H1 (cell line): ENCODE results near the gene RNFT2. TPM values are rescaled to one million over a fixed set of nuclear protein-coding genes. Genes with fewer than 3 reads are reported as not detected.

Source experiments
- CTCF ChIA-PET: fragments of 300-600 bp; sonication (Branson Sonifier 250); formaldehyde crosslinking; loops from one replicate; lab custom pipeline; 2021; ENCODE audit not compliant: partially characterized antibody; lab: Charles Lee
- POLR2A ChIA-PET: fragments of 300-600 bp; sonication (Branson Sonifier 250); formaldehyde crosslinking; loops from one replicate; lab custom pipeline; 2021; ENCODE audit warnings: inconsistent platforms; ENCODE audit not compliant: partially characterized antibody; lab: Charles Lee
- DNase-seq, 2 experiments: peaks; one replicate each; pipeline versions ENCODE4 v3.0.0 to v3.0.0-alpha.2; 2010 to 2022; ENCODE audit warnings: low spot score in 2 of 2, low read depth in 1 of 2, mixed read lengths in 1 of 2
- FAIRE-seq: peaks from 2 replicates; lab custom pipeline; 2011; peaks lifted over from hg19 to GRCh38; lab: Jason Lieb, UNC
- H2AFZ ChIP-seq: 2 replicates; pipeline ENCODE4 v1.8.1; 2012; ENCODE audit warnings: low read length, inconsistent platforms
- H2AK5ac ChIP-seq: 2 replicates; pipeline ENCODE4 v1.6.1; 2013; ENCODE audit warnings: low read depth, low read length
- H2BK120ac ChIP-seq: replicated peaks from 2 replicates; pipeline ENCODE3; 2013; ENCODE audit warnings: low read depth, low read length, inconsistent platforms
- H2BK12ac ChIP-seq: 2 replicates; pipeline ENCODE4 v1.6.1; 2013; ENCODE audit warnings: low read depth, low read length
- H2BK15ac ChIP-seq: 2 replicates; pipeline ENCODE4 v1.6.1; 2013; ENCODE audit warnings: low read length
- H2BK20ac ChIP-seq: 2 replicates; pipeline ENCODE4 v1.6.1; 2013; ENCODE audit warnings: low read length
- H2BK5ac ChIP-seq: 2 replicates; pipeline ENCODE4 v1.6.1; 2013; ENCODE audit warnings: low read depth, low read length
- H3K14ac ChIP-seq: 2 replicates; pipeline ENCODE4 v1.6.1; 2013; ENCODE audit warnings: inconsistent platforms; ENCODE audit not compliant: insufficient read length
- H3K18ac ChIP-seq: 2 replicates; pipeline ENCODE4 v1.6.1; 2013; ENCODE audit warnings: low read length; ENCODE audit errors: extremely low read depth
- H3K23ac ChIP-seq: 2 replicates; pipeline ENCODE4 v1.6.1; 2013; ENCODE audit warnings: inconsistent platforms; ENCODE audit not compliant: insufficient read length
- H3K23me2 ChIP-seq: 2 replicates; pipeline ENCODE4 v1.6.1; 2013; ENCODE audit warnings: low read depth, low read length
- H3K27ac ChIP-seq: 2 replicates; pipeline ENCODE4 v1.6.1; 2011; ENCODE audit warnings: low read depth, low read length, inconsistent platforms
- H3K27me3 ChIP-seq, 4 experiments: replicated peaks in 1 of 4; 1 replicate in 1 of 4; 2 replicates in 3 of 4; pipeline versions ENCODE4 v1.6.1 to v1.8.1; 2011 to 2013; ENCODE audit warnings: low read length in 3 of 4, mild to moderate bottlenecking in 3 of 4, inconsistent platforms in 2 of 4, mixed read lengths in 2 of 4, moderate library complexity in 1 of 4; ENCODE audit not compliant: control insufficient read depth in 3 of 4, insufficient read depth in 3 of 4; ENCODE audit errors: extremely low read depth in 1 of 4
- H3K36me3 ChIP-seq, 4 experiments: 2 replicates each; pipeline versions ENCODE4 v1.6.1 to v1.8.1; 2011 to 2013; ENCODE audit warnings: mild to moderate bottlenecking in 4 of 4, low read length in 3 of 4, moderate library complexity in 2 of 4, control low read depth in 1 of 4, inconsistent platforms in 1 of 4; ENCODE audit not compliant: insufficient read depth in 4 of 4, control insufficient read depth in 2 of 4
- H3K4ac ChIP-seq: replicated peaks from 2 replicates; pipeline ENCODE3; 2013; ENCODE audit warnings: low read length, low read depth, mixed read lengths, inconsistent platforms; ENCODE audit not compliant: insufficient read length
- H3K4me1 ChIP-seq, 4 experiments: replicated peaks in 1 of 4; 1 replicate in 1 of 4; 2 replicates in 3 of 4; pipeline versions ENCODE4 v1.6.1 to v1.8.1; 2011 to 2013; ENCODE audit warnings: low read length in 3 of 4, inconsistent platforms in 2 of 4, mixed read lengths in 1 of 4; ENCODE audit not compliant: insufficient read depth in 4 of 4, control insufficient read depth in 3 of 4
- H3K4me2 ChIP-seq, 2 experiments: 2 replicates each; pipeline versions ENCODE4 v1.6.1 to v1.8.1; 2011 to 2013; ENCODE audit warnings: low read depth in 2 of 2, low read length in 2 of 2, control low read depth in 1 of 2, inconsistent platforms in 1 of 2, mild to moderate bottlenecking in 1 of 2; ENCODE audit not compliant: insufficient read depth in 1 of 2
- H3K4me3 ChIP-seq, 4 experiments: fragments of 200-600, 300-600 bp in 1 of 4; sonication (generic), shearing (Covaris generic), sonication (Bioruptor Twin) in 1 of 4; 2 replicates each; pipeline versions ENCODE4 v1.5.1 to v1.8.1; 2011 to 2016; ENCODE audit warnings: low read length in 4 of 4, low read depth in 3 of 4, control low read depth in 2 of 4, inconsistent platforms in 2 of 4, mild to moderate bottlenecking in 2 of 4, mixed read lengths in 1 of 4, moderate library complexity in 1 of 4; ENCODE audit not compliant: insufficient read depth in 2 of 4; ENCODE audit errors: extremely low read depth in 1 of 4
- H3K56ac ChIP-seq: replicated peaks from 2 replicates; pipeline ENCODE3; 2013; ENCODE audit warnings: low read depth, mild to moderate bottlenecking, mixed read lengths, low read length, inconsistent platforms; ENCODE audit not compliant: insufficient read length
- H3K79me1 ChIP-seq: 2 replicates; pipeline ENCODE4 v1.6.1; 2013; ENCODE audit warnings: low read depth, low read length, control low read depth
- H3K79me2 ChIP-seq, 2 experiments: 2 replicates each; pipeline versions ENCODE4 v1.6.1 to v1.8.1; 2012 to 2013; ENCODE audit warnings: low read length in 2 of 2, mild to moderate bottlenecking in 2 of 2, inconsistent platforms in 1 of 2; ENCODE audit not compliant: insufficient read depth in 2 of 2, control insufficient read depth in 1 of 2
- H3K9ac ChIP-seq, 4 experiments: replicated peaks in 1 of 4; 1 replicate in 1 of 4; 2 replicates in 3 of 4; pipeline versions ENCODE4 v1.6.1 to v1.8.1; 2011 to 2013; ENCODE audit warnings: low read depth in 3 of 4, low read length in 3 of 4, control low read depth in 2 of 4, mild to moderate bottlenecking in 2 of 4, moderate library complexity in 2 of 4, inconsistent platforms in 1 of 4; ENCODE audit errors: extremely low read depth in 1 of 4
- H3K9me3 ChIP-seq, 2 experiments: 2 replicates each; pipeline versions ENCODE4 v1.6.1 to v1.8.1; 2012 to 2013; ENCODE audit warnings: mild to moderate bottlenecking in 2 of 2, moderate library complexity in 2 of 2, control low read depth in 1 of 2, inconsistent platforms in 1 of 2, low read depth in 1 of 2, low read length in 1 of 2, mixed read lengths in 1 of 2; ENCODE audit not compliant: insufficient read depth in 2 of 2
- H4K20me1 ChIP-seq, 2 experiments: replicated peaks in 1 of 2; 2 replicates each; pipeline versions ENCODE3 to v1.8.1; 2011 to 2013; ENCODE audit warnings: inconsistent platforms in 2 of 2, low read length in 2 of 2, mild to moderate bottlenecking in 1 of 2; ENCODE audit not compliant: insufficient read depth in 2 of 2, control insufficient read depth in 1 of 2
- H4K5ac ChIP-seq: 2 replicates; pipeline ENCODE4 v1.6.1; 2013; ENCODE audit warnings: low read length, low read depth, mixed read lengths, inconsistent platforms; ENCODE audit not compliant: insufficient read length
- H4K8ac ChIP-seq: 2 replicates; pipeline ENCODE4 v1.8.0; 2013; ENCODE audit warnings: mild to moderate bottlenecking, moderate library complexity, low read length, inconsistent platforms; ENCODE audit not compliant: insufficient read depth; ENCODE audit errors: extremely low read depth
- H4K91ac ChIP-seq: replicated peaks from 2 replicates; pipeline ENCODE3; 2013; ENCODE audit warnings: low read length, mixed read lengths, inconsistent platforms; ENCODE audit not compliant: insufficient read length
- BRCA1 ChIP-seq: IDR thresholded peaks from 2 replicates; pipeline ENCODE4 v1.6.1; 2012; ENCODE audit warnings: low read depth, low read length, improper control_type of control experiment
- CHD2 ChIP-seq: IDR thresholded peaks from 2 replicates; pipeline ENCODE4 v1.6.1; 2012; ENCODE audit warnings: low read length, improper control_type of control experiment
- CTBP2 ChIP-seq: IDR thresholded peaks from 2 replicates; pipeline ENCODE4 v1.7.0; 2011; ENCODE audit warnings: borderline replicate concordance, mild to moderate bottlenecking, moderate library complexity, mixed read lengths, low read length; ENCODE audit not compliant: insufficient read depth, insufficient read length
- FOSL1 ChIP-seq: IDR thresholded peaks from 2 replicates; pipeline ENCODE4 v1.6.1; 2011; ENCODE audit warnings: mild to moderate bottlenecking, low read depth, low read length, moderate library complexity; ENCODE audit not compliant: insufficient read depth
- GTF2F1 ChIP-seq: IDR thresholded peaks from 2 replicates; pipeline ENCODE4 v1.6.1; 2012; ENCODE audit warnings: low read depth, low read length, improper control_type of control experiment, borderline replicate concordance
- RFX5 ChIP-seq: IDR thresholded peaks from 2 replicates; pipeline ENCODE4 v1.6.1; 2011; ENCODE audit warnings: low read depth, low read length, improper control_type of control experiment, borderline replicate concordance
- SAP30 ChIP-seq: fragments of 300-600 bp; sonication (generic); IDR thresholded peaks from 2 replicates; pipeline ENCODE4 v1.7.1; 2012; ENCODE audit warnings: low read length, moderate library complexity, mild to moderate bottlenecking, inconsistent platforms; ENCODE audit not compliant: insufficient read depth, insufficient replicate concordance
- SP2 ChIP-seq: IDR thresholded peaks from 2 replicates; pipeline ENCODE4 v1.6.1; 2012; ENCODE audit warnings: mild to moderate bottlenecking, low read length, inconsistent platforms
- WGBS, 2 experiments: shearing (Covaris generic) in 1 of 2; methylation state at CpG; one replicate each; pipeline versions ENCODE4 v1.1.6 to v1.1.7; 2013 to 2015; ENCODE audit warnings: low lambda C conversion rate in 2 of 2, mixed read lengths in 2 of 2, inconsistent platforms in 1 of 2, low coverage in 1 of 2, missing lambda C conversion rate in 1 of 2; ENCODE audit not compliant: insufficient replicate concordance in 2 of 2, insufficient coverage in 1 of 2, insufficient read length in 1 of 2; ENCODE audit errors: extremely low coverage in 1 of 2, missing lambda C conversion rate in 1 of 2; 5-methylcytosine and 5-hydroxymethylcytosine counted together
- polyA plus RNA-seq, 7 experiments: library from polyadenylated mRNA; depleted of rRNA in 3 of 7; stranded (reverse) in 5 of 7; unstranded in 2 of 7; fragments of >200 nt in 5 of 7; fragments of 200-250 nt in 2 of 7; gene quantifications; 1 replicate in 5 of 7; 2 replicates in 1 of 7; 4 replicates in 1 of 7; pipeline versions ENCODE4 v1.2.1 to v1.2.3, GENCODE V29; 2011 to 2013; ENCODE audit warnings: missing spikeins in 2 of 7, mixed read lengths in 2 of 7
- total RNA-seq: library from RNA; stranded (reverse); fragmentation: NEBNext Ultra II Directional; extraction: Animal tissue kit (Norgen Biotek cat#: 25700); gene quantifications from 2 replicates; pipeline ENCODE4 v1.2.1, GENCODE V29; 2021

The RNFT2 gene
- total and polyA plus RNA-seq, 2 of the 8 experiments (the other 6 are each of a cell fraction or from before 2014, with no cell fraction given) = 14.2 to 33.1 TPM

DNA sequence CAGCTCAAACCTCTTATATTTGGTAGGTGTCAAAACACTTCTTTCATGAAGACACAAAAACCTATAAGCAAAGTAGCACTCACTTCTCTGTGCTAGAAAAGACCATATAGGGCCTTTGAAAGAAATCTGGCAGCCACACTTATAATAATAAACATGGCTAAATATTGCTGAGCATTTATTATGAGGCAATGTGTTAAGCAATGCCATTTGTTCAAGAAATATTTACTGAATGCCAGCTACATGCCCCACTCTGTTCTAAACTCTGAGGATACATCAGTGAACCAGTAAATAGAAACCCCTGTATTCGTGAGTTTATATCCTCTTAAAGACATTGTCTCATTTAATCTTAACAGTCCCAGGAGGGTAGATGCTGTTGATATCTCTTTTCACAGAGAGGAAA is 52.0 kb downstream of the RNFT2 start:
- Histone ChIP-seq H3K23ac (no peak overlapping the region), H2BK20ac (no peak overlapping the region), H2AK5ac (no peak overlapping the region), H2BK5ac (no peak overlapping the region), H3K36me3 (peaks cover 0 to 6% (median 0%) of the 10 kb centered on the region in 4 experiments; a peak in 3 of 8 replicates), H3K79me1 (no peaks in the 10 kb centered on the region; the same call in 1 of the 2 replicates), H4K8ac (no peak overlapping the region), H3K4me1 (no peaks in the 10 kb centered on the region), H3K56ac (peak overlapping the region; percentile 69), H4K20me1 (peaks cover 2 to 5% of the 10 kb centered on the region in 2 experiments), H2BK120ac (no peak overlapping the region), H3K9me3 (no peaks in the 10 kb centered on the region), H4K91ac (no peak overlapping the region), H4K5ac (no peak overlapping the region), H2BK12ac (no peak overlapping the region), H3K18ac (no peak overlapping the region), H3K4me3 (no peak overlapping the region), H2AFZ (no peak overlapping the region), H3K79me2 (no peaks in the 10 kb centered on the region), H3K4me2 (no peak overlapping the region), H3K27ac (no peak overlapping the region), H3K4ac (no peak overlapping the region), H3K9ac (no peak overlapping the region), H3K27me3 (no peaks in the 10 kb centered on the region), H3K23me2 (peaks cover 17% of the 10 kb centered on the region; the same call in 1 of the 2 replicates), H3K14ac (no peak overlapping the region), H2BK15ac (no peak overlapping the region)
- ChIA-PET CTCF (interaction anchor here (1.1 kb wide), 1 partner anchor 92 kb away, joined by 3 read pairs; no protein-coding TSS in a partner anchor), POLR2A (no interaction called here)
- FAIRE-seq (no peak), DNase-seq (no peak)
- 100% methylated on average over 1 of the region's 1 CpG; no CpG with 5 or more reads in 1 of the 2 experiments for WGBS, 2 experiments
- TF ChIP-seq CTBP2 = no peak
- no peak for TF ChIP-seq RFX5
- no peak for TF ChIP-seq SP2
- no peak for TF ChIP-seq CHD2
- no peak for TF ChIP-seq GTF2F1
- TF ChIP-seq BRCA1 = no peak
- no peak for TF ChIP-seq FOSL1
- TF ChIP-seq SAP30 = no peak
